Neural cell (in vitro differentiated cells): ENCODE data around the gene ZBP1. TPM values are rescaled to one million over a fixed set of nuclear protein-coding genes. Genes with fewer than 3 reads are reported as not detected.

Experiments used
- H2AFZ ChIP-seq: fragments of 200-600, 300-800 bp; sonication (generic), shearing (Covaris generic); 2 replicates; pipeline ENCODE4 v1.6.0; 2014; ENCODE audit warnings: low read depth, mild to moderate bottlenecking, antibody characterized with exemption, low read length, moderate library complexity
- H3F3A ChIP-seq: fragments of 200-600 bp; shearing (Covaris generic); 2 replicates; pipeline ENCODE4 v1.6.1; 2016; ENCODE audit warnings: mild to moderate bottlenecking, moderate library complexity, mixed read lengths, antibody characterized with exemption, low read length; ENCODE audit not compliant: insufficient read depth, poor library complexity, severe bottlenecking
- H3K27ac ChIP-seq: fragments of 200-600, 300-800 bp; sonication (generic), shearing (Covaris generic); 2 replicates; pipeline ENCODE4 v1.5.1; 2014; ENCODE audit warnings: mild to moderate bottlenecking, low read length, moderate library complexity
- H3K27me3 ChIP-seq: fragments of 300-800, 200-600 bp; sonication (generic), shearing (Covaris generic); 2 replicates; pipeline ENCODE4 v1.6.0; 2014; ENCODE audit warnings: mild to moderate bottlenecking, low read depth, low read length, moderate library complexity; ENCODE audit not compliant: insufficient read depth
- H3K36me3 ChIP-seq: fragments of 300-800, 200-600 bp; sonication (generic), shearing (Covaris generic); 2 replicates; pipeline ENCODE4 v1.5.1; 2014; ENCODE audit warnings: mild to moderate bottlenecking, antibody characterized with exemption, low read length, moderate library complexity; ENCODE audit not compliant: insufficient read depth
- H3K4me2 ChIP-seq: fragments of 300-800, 200-600 bp; sonication (generic), shearing (Covaris generic); 2 replicates; pipeline ENCODE4 v1.6.0; 2014; ENCODE audit warnings: mild to moderate bottlenecking, low read length
- H3K4me3 ChIP-seq: fragments of 300-800, 200-600 bp; sonication (generic), shearing (Covaris generic); 2 replicates; pipeline ENCODE4 v1.5.1; 2014; ENCODE audit warnings: mild to moderate bottlenecking, low read length, moderate library complexity
- H3K79me2 ChIP-seq: fragments of 200-600 bp; shearing (Covaris generic); replicated peaks from 2 replicates; pipeline ENCODE4 v1.6.0; 2014; ENCODE audit warnings: mild to moderate bottlenecking, low read length, moderate library complexity; ENCODE audit not compliant: insufficient read depth
- H3K9ac ChIP-seq: fragments of 300-800, 200-600 bp; sonication (generic), shearing (Covaris generic); 2 replicates; pipeline ENCODE4 v1.6.1; 2016; ENCODE audit warnings: mild to moderate bottlenecking, low read length, mixed read lengths
- H3K9me2 ChIP-seq: fragments of 200-600 bp; shearing (Covaris generic); 2 replicates; pipeline ENCODE4 v1.6.1; 2016; ENCODE audit warnings: mild to moderate bottlenecking, low read length, mixed read lengths; ENCODE audit not compliant: insufficient read depth
- H3K9me3 ChIP-seq: fragments of 200-600, 300-800 bp; sonication (generic), shearing (Covaris generic); 2 replicates; pipeline ENCODE4 v1.6.1; 2016; ENCODE audit warnings: mild to moderate bottlenecking, mixed run types, low read length, moderate library complexity, mixed read lengths
- H4K20me1 ChIP-seq: fragments of 200-600 bp; shearing (Covaris generic); 2 replicates; pipeline ENCODE4 v1.6.1; 2016; ENCODE audit warnings: mild to moderate bottlenecking, mixed run types; ENCODE audit not compliant: insufficient read depth
- EP300 ChIP-seq: fragments of 450-650 bp; conservative IDR thresholded peaks from 2 replicates; pipeline ENCODE4 v1.6.1; 2014; ENCODE audit warnings: antibody characterized with exemption, mild to moderate bottlenecking, moderate library complexity; ENCODE audit not compliant: poor library complexity, severe bottlenecking
- EZH2 ChIP-seq: fragments of 200-600, 300-800 bp; shearing (Covaris generic), sonication (generic); IDR thresholded peaks from 2 replicates; pipeline ENCODE4 v1.6.1; 2014; ENCODE audit warnings: antibody characterized with exemption, low read length, borderline replicate concordance, mild to moderate bottlenecking; ENCODE audit not compliant: insufficient read depth, poor library complexity, severe bottlenecking
- MXI1 ChIP-seq: fragments of 450-650 bp; conservative IDR thresholded peaks from 2 replicates; pipeline ENCODE4 v1.6.1; 2014; ENCODE audit warnings: antibody characterized with exemption, mild to moderate bottlenecking; ENCODE audit not compliant: poor library complexity, severe bottlenecking
- POLR2AphosphoS5 ChIP-seq: IDR thresholded peaks from 2 replicates; pipeline ENCODE4 v1.6.1; 2012
- RAD21 ChIP-seq: fragments of 450-650 bp; conservative IDR thresholded peaks from 2 replicates; pipeline ENCODE4 v1.6.1; 2014; ENCODE audit warnings: antibody characterized with exemption, mild to moderate bottlenecking, moderate library complexity
- SMC3 ChIP-seq: fragments of 450-650 bp; conservative IDR thresholded peaks from 2 replicates; pipeline ENCODE4 v1.6.1; 2014; ENCODE audit warnings: antibody characterized with exemption, mild to moderate bottlenecking, moderate library complexity; ENCODE audit not compliant: poor library complexity
- TAF1 ChIP-seq: IDR thresholded peaks from 2 replicates; pipeline ENCODE4 v1.6.1; 2012; ENCODE audit warnings: low read depth
- polyA plus RNA-seq: library from polyadenylated mRNA; depleted of rRNA; stranded (reverse); fragments of >200 nt; gene quantifications from 2 replicates; pipeline ENCODE4 v1.2.3, GENCODE V29; 2014
- TF ChIP-seq, protein P1 (sequence below): fragments of 450-650 bp; IDR thresholded peaks from 2 replicates; pipeline ENCODE4 v1.5.1; 2014; ENCODE audit warnings: antibody characterized with exemption, mild to moderate bottlenecking, moderate library complexity; ENCODE audit not compliant: poor library complexity, severe bottlenecking
- TF ChIP-seq, protein P2 (sequence below): IDR thresholded peaks from 2 replicates; pipeline ENCODE4 v1.6.1; 2012; ENCODE audit warnings: borderline replicate concordance

Gene ZBP1
- polyA plus RNA-seq, 1 donor from 2014 or later: not detected

DNA sequence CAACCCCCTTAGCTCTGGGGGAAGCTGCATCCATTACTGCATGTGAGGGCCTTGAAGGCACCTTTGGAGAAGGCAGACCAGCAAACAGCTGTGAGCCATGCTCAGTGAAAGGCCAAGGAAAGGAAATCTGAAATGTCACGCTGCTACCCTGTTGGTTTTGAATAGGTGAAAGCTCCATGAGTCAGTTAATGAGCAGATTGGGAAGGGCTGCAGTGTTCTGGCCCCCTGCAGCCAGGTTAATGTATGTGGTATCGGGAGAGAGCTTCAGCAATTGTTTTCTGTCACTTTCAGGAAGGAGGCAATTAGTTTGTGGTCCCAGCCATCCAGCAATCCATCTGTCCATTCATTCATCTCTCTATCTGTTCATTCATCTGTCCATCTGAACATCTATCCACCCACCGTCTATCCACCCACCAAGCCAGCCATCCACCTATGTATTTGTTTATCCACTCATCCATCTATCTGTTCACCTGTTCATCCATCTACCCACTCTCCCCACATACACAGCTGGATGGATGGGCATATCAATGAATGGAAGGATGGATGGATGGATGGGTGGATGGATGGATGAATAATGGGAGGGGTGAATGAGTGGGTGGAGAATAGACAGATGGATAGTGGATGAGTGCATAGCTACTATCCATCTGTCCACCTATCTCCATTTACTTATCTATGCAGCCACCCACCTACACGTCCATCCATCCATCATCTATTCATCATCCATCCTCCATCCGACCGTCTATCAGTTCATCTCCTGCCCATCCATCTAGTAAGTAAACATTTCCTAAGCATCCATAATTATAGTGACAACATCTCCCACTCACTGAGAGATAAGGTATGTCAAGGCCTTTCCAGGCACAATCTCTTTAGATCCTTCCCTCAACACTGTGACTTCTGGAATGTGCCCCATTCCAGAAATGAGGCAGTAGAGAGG lies 43.3 kb downstream of the ZBP1 start:
- H3K27ac ChIP-seq: no peak overlapping the region
- no peaks in the 10 kb centered on the region for H3K36me3 ChIP-seq
- no peaks in the 10 kb centered on the region for H3K9me2 ChIP-seq
- H3K79me2 ChIP-seq: no peaks in the 10 kb centered on the region
- H3K27me3 ChIP-seq: no peaks in the 10 kb centered on the region
- no peak overlapping the region for H3K4me3 ChIP-seq
- no peaks in the 10 kb centered on the region for H3F3A ChIP-seq
- H3K9ac ChIP-seq: no peak overlapping the region
- no peaks in the 10 kb centered on the region for H4K20me1 ChIP-seq
- no peak overlapping the region for H3K4me2 ChIP-seq
- no peaks in the 10 kb centered on the region for H3K9me3 ChIP-seq
- no peak overlapping the region for H2AFZ ChIP-seq
- TF ChIP-seq, protein P1, sequence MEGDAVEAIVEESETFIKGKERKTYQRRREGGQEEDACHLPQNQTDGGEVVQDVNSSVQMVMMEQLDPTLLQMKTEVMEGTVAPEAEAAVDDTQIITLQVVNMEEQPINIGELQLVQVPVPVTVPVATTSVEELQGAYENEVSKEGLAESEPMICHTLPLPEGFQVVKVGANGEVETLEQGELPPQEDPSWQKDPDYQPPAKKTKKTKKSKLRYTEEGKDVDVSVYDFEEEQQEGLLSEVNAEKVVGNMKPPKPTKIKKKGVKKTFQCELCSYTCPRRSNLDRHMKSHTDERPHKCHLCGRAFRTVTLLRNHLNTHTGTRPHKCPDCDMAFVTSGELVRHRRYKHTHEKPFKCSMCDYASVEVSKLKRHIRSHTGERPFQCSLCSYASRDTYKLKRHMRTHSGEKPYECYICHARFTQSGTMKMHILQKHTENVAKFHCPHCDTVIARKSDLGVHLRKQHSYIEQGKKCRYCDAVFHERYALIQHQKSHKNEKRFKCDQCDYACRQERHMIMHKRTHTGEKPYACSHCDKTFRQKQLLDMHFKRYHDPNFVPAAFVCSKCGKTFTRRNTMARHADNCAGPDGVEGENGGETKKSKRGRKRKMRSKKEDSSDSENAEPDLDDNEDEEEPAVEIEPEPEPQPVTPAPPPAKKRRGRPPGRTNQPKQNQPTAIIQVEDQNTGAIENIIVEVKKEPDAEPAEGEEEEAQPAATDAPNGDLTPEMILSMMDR: no peak
- TF ChIP-seq EP300: no peak
- no peak for TF ChIP-seq SMC3
- no peak for TF ChIP-seq POLR2AphosphoS5
- no peak for TF ChIP-seq RAD21
- TF ChIP-seq, protein P2, sequence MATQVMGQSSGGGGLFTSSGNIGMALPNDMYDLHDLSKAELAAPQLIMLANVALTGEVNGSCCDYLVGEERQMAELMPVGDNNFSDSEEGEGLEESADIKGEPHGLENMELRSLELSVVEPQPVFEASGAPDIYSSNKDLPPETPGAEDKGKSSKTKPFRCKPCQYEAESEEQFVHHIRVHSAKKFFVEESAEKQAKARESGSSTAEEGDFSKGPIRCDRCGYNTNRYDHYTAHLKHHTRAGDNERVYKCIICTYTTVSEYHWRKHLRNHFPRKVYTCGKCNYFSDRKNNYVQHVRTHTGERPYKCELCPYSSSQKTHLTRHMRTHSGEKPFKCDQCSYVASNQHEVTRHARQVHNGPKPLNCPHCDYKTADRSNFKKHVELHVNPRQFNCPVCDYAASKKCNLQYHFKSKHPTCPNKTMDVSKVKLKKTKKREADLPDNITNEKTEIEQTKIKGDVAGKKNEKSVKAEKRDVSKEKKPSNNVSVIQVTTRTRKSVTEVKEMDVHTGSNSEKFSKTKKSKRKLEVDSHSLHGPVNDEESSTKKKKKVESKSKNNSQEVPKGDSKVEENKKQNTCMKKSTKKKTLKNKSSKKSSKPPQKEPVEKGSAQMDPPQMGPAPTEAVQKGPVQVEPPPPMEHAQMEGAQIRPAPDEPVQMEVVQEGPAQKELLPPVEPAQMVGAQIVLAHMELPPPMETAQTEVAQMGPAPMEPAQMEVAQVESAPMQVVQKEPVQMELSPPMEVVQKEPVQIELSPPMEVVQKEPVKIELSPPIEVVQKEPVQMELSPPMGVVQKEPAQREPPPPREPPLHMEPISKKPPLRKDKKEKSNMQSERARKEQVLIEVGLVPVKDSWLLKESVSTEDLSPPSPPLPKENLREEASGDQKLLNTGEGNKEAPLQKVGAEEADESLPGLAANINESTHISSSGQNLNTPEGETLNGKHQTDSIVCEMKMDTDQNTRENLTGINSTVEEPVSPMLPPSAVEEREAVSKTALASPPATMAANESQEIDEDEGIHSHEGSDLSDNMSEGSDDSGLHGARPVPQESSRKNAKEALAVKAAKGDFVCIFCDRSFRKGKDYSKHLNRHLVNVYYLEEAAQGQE: no peak
- TF ChIP-seq EZH2: no peak
- no peak for TF ChIP-seq TAF1
- TF ChIP-seq MXI1: no peak

DNA sequence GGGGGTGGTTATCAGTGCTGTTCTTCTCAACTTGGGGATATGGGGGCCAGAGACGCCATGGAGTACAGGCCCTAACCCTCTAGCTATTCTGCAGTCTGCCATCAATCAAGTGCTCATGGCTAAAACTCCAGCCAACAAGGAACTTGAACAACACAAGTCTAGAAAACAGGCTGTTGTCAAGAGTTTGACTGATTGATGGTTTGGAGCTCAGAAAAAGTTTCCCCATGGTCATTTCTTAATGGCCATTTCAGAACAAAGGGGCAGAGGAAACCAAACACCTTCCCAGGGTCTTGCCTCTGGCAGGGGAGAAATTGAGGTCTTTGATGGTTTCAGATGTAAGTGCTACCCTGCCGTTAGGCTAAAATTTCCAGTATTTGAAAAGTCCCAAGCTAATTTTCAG lies 44.2 kb downstream of the ZBP1 start:
- H3K4me3 ChIP-seq: no peak overlapping the region
- no peaks in the 10 kb centered on the region for H3K27me3 ChIP-seq
- H3K4me2 ChIP-seq: no peak overlapping the region
- H3K9ac ChIP-seq: no peak overlapping the region
- no peaks in the 10 kb centered on the region for H3K36me3 ChIP-seq
- H3K9me3 ChIP-seq: no peaks in the 10 kb centered on the region
- H2AFZ ChIP-seq: no peak overlapping the region
- H3F3A ChIP-seq: no peaks in the 10 kb centered on the region
- H3K79me2 ChIP-seq: no peaks in the 10 kb centered on the region
- H4K20me1 ChIP-seq: no peaks in the 10 kb centered on the region
- no peak for TF ChIP-seq MXI1
- no peak for TF ChIP-seq RAD21
- TF ChIP-seq, protein P1: no peak
- TF ChIP-seq EZH2: no peak
- TF ChIP-seq POLR2AphosphoS5: no peak
- TF ChIP-seq, protein P2: no peak
- no peak for TF ChIP-seq TAF1
- TF ChIP-seq SMC3: no peak
- H3K27ac ChIP-seq: no peak overlapping the region
- no peaks in the 10 kb centered on the region for H3K9me2 ChIP-seq
